Astrocyte (in vitro differentiated cells and primary cell): Measurements from ENCODE around the gene TST. TPM values are rescaled to one million over a fixed set of nuclear protein-coding genes. Genes with fewer than 3 reads are reported as not detected.
A peak's percentile ranks its signal among the peaks of the same experiment; 100 is the strongest.

Experiments used
- DNase-seq: peaks from one replicate; pipeline ENCODE4 v3.0.0-alpha.2; 2010; ENCODE audit warnings: low read depth
- FAIRE-seq: peaks from 2 replicates; lab custom pipeline; 2011; peaks lifted over from hg19 to GRCh38; lab: Jason Lieb, UNC
- H2AFZ ChIP-seq: 2 replicates; pipeline ENCODE4 v1.6.0; 2012; ENCODE audit warnings: low read depth, low read length, inconsistent platforms
- H3K27ac ChIP-seq: 2 replicates; pipeline ENCODE4 v1.5.1; 2011; ENCODE audit warnings: low read depth, low read length, inconsistent platforms
- H3K27me3 ChIP-seq: 2 replicates; pipeline ENCODE4 v1.6.0; 2011; ENCODE audit warnings: low read length, inconsistent platforms; ENCODE audit not compliant: insufficient read depth
- H3K36me3 ChIP-seq: 2 replicates; pipeline ENCODE4 v1.5.1; 2011; ENCODE audit warnings: low read length, inconsistent platforms; ENCODE audit not compliant: insufficient read depth
- H3K4me1 ChIP-seq: 2 replicates; pipeline ENCODE4 v1.5.1; 2011; ENCODE audit warnings: low read length, inconsistent platforms; ENCODE audit not compliant: insufficient read depth
- H3K4me2 ChIP-seq: 2 replicates; pipeline ENCODE4 v1.6.0; 2012; ENCODE audit warnings: low read length, inconsistent platforms
- H3K4me3 ChIP-seq: 2 replicates; pipeline ENCODE4 v1.5.1; 2011; ENCODE audit warnings: low read depth, mild to moderate bottlenecking, low read length, inconsistent platforms; ENCODE audit not compliant: insufficient read depth
- H3K79me2 ChIP-seq: 2 replicates; pipeline ENCODE4 v1.6.0; 2012; ENCODE audit warnings: mild to moderate bottlenecking, low read length, inconsistent platforms; ENCODE audit not compliant: insufficient read depth
- H3K9ac ChIP-seq: 2 replicates; pipeline ENCODE4 v1.6.0; 2012; ENCODE audit warnings: mild to moderate bottlenecking, low read length, inconsistent platforms
- H3K9me3 ChIP-seq: 2 replicates; pipeline ENCODE4 v1.5.1; 2012; ENCODE audit warnings: low read depth, mild to moderate bottlenecking, low read length, inconsistent platforms; ENCODE audit not compliant: insufficient read depth
- H4K20me1 ChIP-seq: 2 replicates; pipeline ENCODE4 v1.6.0; 2012; ENCODE audit warnings: low read length, inconsistent platforms; ENCODE audit not compliant: insufficient read depth
- H3K27ac Mint-ChIP-seq: one replicate; pipeline ENCODE4 v1.8.0; 2021; ENCODE audit warnings: mild to moderate bottlenecking, mixed read lengths; ENCODE audit not compliant: unreplicated experiment
- H3K27me3 Mint-ChIP-seq: one replicate; pipeline ENCODE4 v1.8.0; 2021; ENCODE audit warnings: low read depth, mixed read lengths; ENCODE audit not compliant: unreplicated experiment
- H3K36me3 Mint-ChIP-seq: one replicate; pipeline ENCODE4 v1.8.0; 2021; ENCODE audit warnings: low read depth, mixed read lengths; ENCODE audit not compliant: unreplicated experiment
- H3K4me1 Mint-ChIP-seq: one replicate; pipeline ENCODE4 v1.8.0; 2021; ENCODE audit warnings: low read depth, mixed read lengths; ENCODE audit not compliant: unreplicated experiment
- H3K4me3 Mint-ChIP-seq: one replicate; pipeline ENCODE4 v1.8.0; 2021; ENCODE audit warnings: mild to moderate bottlenecking, moderate library complexity, mixed read lengths; ENCODE audit not compliant: unreplicated experiment
- H3K9me3 Mint-ChIP-seq: one replicate; pipeline ENCODE4 v1.8.0; 2021; ENCODE audit warnings: mild to moderate bottlenecking, mixed read lengths; ENCODE audit not compliant: unreplicated experiment
- CTCF ChIP-seq: IDR thresholded peaks from 2 replicates; pipeline ENCODE4 v1.5.1; 2011; ENCODE audit warnings: low read depth, mild to moderate bottlenecking, inconsistent platforms, low read length, moderate library complexity; ENCODE audit not compliant: insufficient read depth
- EZH2 ChIP-seq: IDR thresholded peaks from 2 replicates; pipeline ENCODE4 v1.6.1; 2012; ENCODE audit warnings: mild to moderate bottlenecking, low read length, inconsistent platforms; ENCODE audit not compliant: insufficient read depth
- total RNA-seq: library from RNA; stranded (reverse); gene quantifications from 2 replicates; pipeline ENCODE4 v1.2.1, GENCODE V29; 2021

Gene TST
- total RNA-seq, 1 donor from 2014 or later: 32.2 TPM

GRCh38 chr22:37044634-37045625 is 25.7 kb upstream of the TST start:
- Mint-ChIP-seq H3K9me3 (no peaks in the 10 kb centered on the region), H3K27ac (no peak overlapping the region), H3K27me3 (peaks cover 5% of the 10 kb centered on the region), H3K36me3 (no peaks in the 10 kb centered on the region), H3K4me3 (no peak overlapping the region), H3K4me1 (peaks cover 4% of the 10 kb centered on the region)
- no peak for TF ChIP-seq EZH2
- TF ChIP-seq CTCF: no peak
- Histone ChIP-seq H3K36me3 (no peaks in the 10 kb centered on the region), H3K9ac (no peak overlapping the region), H3K27ac (no peak overlapping the region), H3K79me2 (no peaks in the 10 kb centered on the region), H3K4me1 (no peaks in the 10 kb centered on the region), H2AFZ (no peak overlapping the region), H4K20me1 (no peaks in the 10 kb centered on the region), H3K4me3 (no peak overlapping the region), H3K4me2 (no peak overlapping the region), H3K9me3 (no peaks in the 10 kb centered on the region), H3K27me3 (no peaks in the 10 kb centered on the region)
- DNase-seq (no peak), FAIRE-seq (no peak)

GRCh38 chr22:37043828-37044538 is 24.7 kb upstream of the TST start:
- DNase-seq: no peak

More at GRCh38 chr22:37043828-37044538, 24.7 kb upstream of the TST start:
- FAIRE-seq: no peak
- H3K4me3 ChIP-seq: no peak overlapping the region
- H3K9ac ChIP-seq: no peak overlapping the region
- no peak overlapping the region for H2AFZ ChIP-seq
- no peaks in the 10 kb centered on the region for H3K79me2 ChIP-seq
- TF ChIP-seq EZH2 (no peak), CTCF (peak; percentile 6)
- no peaks in the 10 kb centered on the region for H3K4me1 ChIP-seq
- H3K4me3 Mint-ChIP-seq: no peak overlapping the region
- H3K27me3 Mint-ChIP-seq: peaks cover 5% of the 10 kb centered on the region
- no peaks in the 10 kb centered on the region for H3K9me3 ChIP-seq
- H3K27ac Mint-ChIP-seq: no peak overlapping the region
- H4K20me1 ChIP-seq: no peaks in the 10 kb centered on the region
- H3K4me1 Mint-ChIP-seq: peaks cover 4% of the 10 kb centered on the region
- H3K27ac ChIP-seq: no peak overlapping the region
- H3K4me2 ChIP-seq: no peak overlapping the region
- no peaks in the 10 kb centered on the region for H3K27me3 ChIP-seq
- H3K36me3 Mint-ChIP-seq: no peaks in the 10 kb centered on the region
- no peaks in the 10 kb centered on the region for H3K36me3 ChIP-seq
- no peaks in the 10 kb centered on the region for H3K9me3 Mint-ChIP-seq
